ENCODE data around the gene ALDOB. TPM values are rescaled to one million over a fixed set of nuclear protein-coding genes. Genes with fewer than 3 reads are reported as not detected.
A peak's percentile ranks its signal among the peaks of the same experiment; 100 is the strongest.

ALDOB gene
- total RNA-seq, 1 donor from 2014 or later: not detected

- H3K4me1 ChIP-seq: no peaks in the 10 kb centered on the region
- intact Hi-C loops (cut with DNase I): no loop called here
- peak overlapping the region; percentile 49 for H3K4me3 ChIP-seq
- ATAC-seq (peak; percentile 98), DNase-seq (peak; percentile 87)
- no peak overlapping the region for H3K27ac ChIP-seq
- TF ChIP-seq, protein P1, sequence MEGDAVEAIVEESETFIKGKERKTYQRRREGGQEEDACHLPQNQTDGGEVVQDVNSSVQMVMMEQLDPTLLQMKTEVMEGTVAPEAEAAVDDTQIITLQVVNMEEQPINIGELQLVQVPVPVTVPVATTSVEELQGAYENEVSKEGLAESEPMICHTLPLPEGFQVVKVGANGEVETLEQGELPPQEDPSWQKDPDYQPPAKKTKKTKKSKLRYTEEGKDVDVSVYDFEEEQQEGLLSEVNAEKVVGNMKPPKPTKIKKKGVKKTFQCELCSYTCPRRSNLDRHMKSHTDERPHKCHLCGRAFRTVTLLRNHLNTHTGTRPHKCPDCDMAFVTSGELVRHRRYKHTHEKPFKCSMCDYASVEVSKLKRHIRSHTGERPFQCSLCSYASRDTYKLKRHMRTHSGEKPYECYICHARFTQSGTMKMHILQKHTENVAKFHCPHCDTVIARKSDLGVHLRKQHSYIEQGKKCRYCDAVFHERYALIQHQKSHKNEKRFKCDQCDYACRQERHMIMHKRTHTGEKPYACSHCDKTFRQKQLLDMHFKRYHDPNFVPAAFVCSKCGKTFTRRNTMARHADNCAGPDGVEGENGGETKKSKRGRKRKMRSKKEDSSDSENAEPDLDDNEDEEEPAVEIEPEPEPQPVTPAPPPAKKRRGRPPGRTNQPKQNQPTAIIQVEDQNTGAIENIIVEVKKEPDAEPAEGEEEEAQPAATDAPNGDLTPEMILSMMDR (IDR thresholded peaks at IDR 0.05): peak; percentile 61
- peaks cover 7% of the 10 kb centered on the region for H3K27me3 ChIP-seq
- no peaks in the 10 kb centered on the region for H3K36me3 ChIP-seq
- no peaks in the 10 kb centered on the region for H3K9me3 ChIP-seq
Observed at GRCh38 chr9:101449071-101449721, 13.6 kb upstream of the ALDOB start.

DNA sequence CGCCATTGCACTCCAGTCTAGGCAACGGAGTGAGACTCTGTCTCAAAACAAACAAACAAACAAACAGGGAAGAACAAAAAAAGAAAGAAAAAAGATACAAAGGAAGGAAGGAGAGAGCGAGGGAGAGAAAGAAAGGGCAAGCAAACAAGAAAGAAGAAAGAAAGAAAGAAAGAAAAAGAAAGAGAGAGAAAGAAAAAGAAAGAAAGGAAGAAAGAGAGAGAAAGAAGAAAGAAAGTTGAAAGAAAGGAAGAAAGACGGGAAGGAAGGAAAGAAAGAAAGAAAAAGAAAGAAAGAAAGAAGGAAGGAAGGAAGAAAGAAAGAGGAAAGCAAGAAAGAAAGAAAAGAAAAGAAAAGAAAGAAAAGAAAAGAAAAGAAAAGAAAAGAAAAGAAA lies 13.1 kb upstream of the ALDOB start:
- H3K4me3 ChIP-seq: peak overlapping the region; percentile 49

GRCh38 chr9:101446732-101447131 lies 11.2 kb upstream of the ALDOB start:
- H3K27me3 ChIP-seq: peaks cover 7% of the 10 kb centered on the region
- ATAC-seq: no peak
- no peaks in the 10 kb centered on the region for H3K36me3 ChIP-seq
- no peak overlapping the region for H3K4me3 ChIP-seq
- no peak overlapping the region for H3K27ac ChIP-seq
- H3K4me1 ChIP-seq: no peaks in the 10 kb centered on the region
- H3K9me3 ChIP-seq: no peaks in the 10 kb centered on the region
- intact Hi-C loops (cut with DNase I): no loop called here
- TF ChIP-seq, protein P1 (IDR thresholded peaks at IDR 0.05): no peak
- no peak for DNase-seq

More for the DNA sequence above, 13.1 kb upstream of the ALDOB start:
- no peaks in the 10 kb centered on the region for H3K4me1 ChIP-seq
- H3K27me3 ChIP-seq: peaks cover 7% of the 10 kb centered on the region
- TF ChIP-seq, protein P1 (IDR thresholded peaks at IDR 0.05): no peak
- intact Hi-C loops (cut with DNase I): no loop called here
- no peaks in the 10 kb centered on the region for H3K36me3 ChIP-seq
- ATAC-seq (no peak), DNase-seq (no peak)
- H3K9me3 ChIP-seq: no peaks in the 10 kb centered on the region
- H3K27ac ChIP-seq: no peak overlapping the region

GRCh38 chr9:101445353-101446029 lies 9.9 kb upstream of the ALDOB start:
- Histone ChIP-seq H3K4me3 (no peak overlapping the region), H3K36me3 (no peaks in the 10 kb centered on the region), H3K4me1 (no peaks in the 10 kb centered on the region), H3K27me3 (peaks cover 12% of the 10 kb centered on the region), H3K9me3 (no peaks in the 10 kb centered on the region), H3K27ac (no peak overlapping the region)
- ATAC-seq: no peak
- intact Hi-C loops (cut with DNase I): no loop called here
- no peak for DNase-seq
- TF ChIP-seq, protein P1 (IDR thresholded peaks at IDR 0.05): no peak

GRCh38 chr9:101443364-101443771 lies 7.8 kb upstream of the ALDOB start:
- peaks cover 16% of the 10 kb centered on the region for H3K27me3 ChIP-seq
- H3K27ac ChIP-seq: no peak overlapping the region
- TF ChIP-seq, protein P1 (IDR thresholded peaks at IDR 0.05): no peak
- H3K4me1 ChIP-seq: no peaks in the 10 kb centered on the region
- peak; percentile 21 for ATAC-seq
- H3K36me3 ChIP-seq: no peaks in the 10 kb centered on the region
- intact Hi-C loops (cut with DNase I): no loop called here
- DNase-seq: no peak
- no peak overlapping the region for H3K4me3 ChIP-seq
- H3K9me3 ChIP-seq: no peaks in the 10 kb centered on the region
